Neural progenitor cell (in vitro differentiated cells): ENCODE results near the gene RFX3. TPM values are rescaled to one million over a fixed set of nuclear protein-coding genes. Genes with fewer than 3 reads are reported as not detected.

Experiments used
- DNase-seq: peaks from one replicate; pipeline ENCODE4 v3.0.0-alpha.2; 2016; ENCODE audit warnings: low spot score
- H2AFZ ChIP-seq: fragments of 200-600 bp; sonication (generic); replicated peaks from 2 replicates; pipeline ENCODE4 v1.6.1; 2016; ENCODE audit warnings: antibody characterized with exemption
- H3F3A ChIP-seq: fragments of 200-600 bp; sonication (generic); 2 replicates; pipeline ENCODE4 v1.6.1; 2016; ENCODE audit warnings: antibody characterized with exemption, low read depth
- H3K27ac ChIP-seq: fragments of 200-600 bp; sonication (generic); 2 replicates; pipeline ENCODE4 v1.5.1; 2016; ENCODE audit warnings: mild to moderate bottlenecking
- H3K27me3 ChIP-seq: fragments of 200-600 bp; sonication (generic); 2 replicates; pipeline ENCODE4 v1.6.1; 2016; ENCODE audit warnings: mild to moderate bottlenecking, moderate library complexity
- H3K36me3 ChIP-seq: fragments of 200-600 bp; sonication (generic); 2 replicates; pipeline ENCODE4 v1.5.1; 2016
- H3K4me1 ChIP-seq: fragments of 200-600 bp; sonication (generic); 2 replicates; pipeline ENCODE4 v1.6.1; 2016; ENCODE audit warnings: mixed run types
- H3K4me2 ChIP-seq: fragments of 200-600 bp; sonication (generic); 2 replicates; pipeline ENCODE4 v1.6.1; 2016
- H3K4me3 ChIP-seq: fragments of 200-600 bp; sonication (generic); 2 replicates; pipeline ENCODE4 v1.5.1; 2016
- H3K79me2 ChIP-seq: fragments of 200-600 bp; sonication (generic); 2 replicates; pipeline ENCODE4 v1.6.1; 2016; ENCODE audit warnings: low read depth
- H3K9ac ChIP-seq: fragments of 200-600 bp; sonication (generic); 2 replicates; pipeline ENCODE4 v1.6.1; 2016
- H3K9me3 ChIP-seq: fragments of 200-600 bp; sonication (generic); 2 replicates; pipeline ENCODE4 v1.5.1; 2016; ENCODE audit warnings: low read depth
- H4K20me1 ChIP-seq: fragments of 200-600 bp; sonication (generic); 2 replicates; pipeline ENCODE4 v1.6.1; 2016; ENCODE audit warnings: low read depth
- H3K27ac Mint-ChIP-seq: 3 replicates; pipeline ENCODE4 v1.8.0; 2021; ENCODE audit warnings: mixed read lengths
- H3K27me3 Mint-ChIP-seq: 2 replicates; pipeline ENCODE4 v1.8.0; 2022; ENCODE audit warnings: low read depth, mild to moderate bottlenecking, inconsistent platforms, moderate library complexity, mixed read lengths; ENCODE audit not compliant: insufficient read depth
- H3K36me3 Mint-ChIP-seq: 3 replicates; pipeline ENCODE4 v1.8.0; 2021; ENCODE audit warnings: mixed read lengths
- H3K4me1 Mint-ChIP-seq: 3 replicates; pipeline ENCODE4 v1.8.0; 2021; ENCODE audit warnings: mixed read lengths
- H3K4me3 Mint-ChIP-seq: 3 replicates; pipeline ENCODE4 v1.8.0; 2021; ENCODE audit warnings: mild to moderate bottlenecking, moderate library complexity, mixed read lengths
- H3K9me3 Mint-ChIP-seq: 3 replicates; pipeline ENCODE4 v1.8.0; 2020; ENCODE audit warnings: mixed read lengths
- CTCF ChIP-seq: fragments of 200-600 bp; sonication (generic); IDR thresholded peaks from 2 replicates; pipeline ENCODE4 v1.5.1; 2017; ENCODE audit warnings: antibody characterized with exemption, mild to moderate bottlenecking
- EZH2 ChIP-seq: fragments of 200-600 bp; sonication (generic); IDR thresholded peaks from 2 replicates; pipeline ENCODE4 v1.6.1; 2017; ENCODE audit warnings: antibody characterized with exemption, mild to moderate bottlenecking, moderate library complexity
- EZH2phosphoT487 ChIP-seq: fragments of 200-600 bp; sonication (generic); IDR thresholded peaks from 2 replicates; pipeline ENCODE4 v1.6.1; 2017; ENCODE audit warnings: antibody characterized with exemption
- total RNA-seq: library from RNA; depleted of rRNA; stranded (reverse); fragments of >200 nt; gene quantifications from 2 replicates; pipeline ENCODE4 v1.2.3, GENCODE V29; 2015; ENCODE audit warnings: low replicate concordance

Gene RFX3
- total RNA-seq, 1 donor from 2014 or later, result 39.6 TPM

GRCh38 chr9:3458806-3459475 is 66.9 kb downstream of the RFX3 start:
- Histone ChIP-seq H3K4me1 (peaks cover 12% of the 10 kb centered on the region), H3K9me3 (no peaks in the 10 kb centered on the region), H3K27me3 (no peaks in the 10 kb centered on the region), H4K20me1 (no peaks in the 10 kb centered on the region), H3K79me2 (peaks cover 50% of the 10 kb centered on the region), H3K9ac (no peak overlapping the region), H3K36me3 (peaks cover 5% of the 10 kb centered on the region), H3K4me2 (no peak overlapping the region), H3K4me3 (no peak overlapping the region), H2AFZ (no peak overlapping the region), H3K27ac (no peak overlapping the region), H3F3A (no peaks in the 10 kb centered on the region)
- H3K27me3 Mint-ChIP-seq, result no peaks in the 10 kb centered on the region
- H3K27ac Mint-ChIP-seq, result no peak overlapping the region
- no peaks in the 10 kb centered on the region for H3K4me1 Mint-ChIP-seq
- no peak for DNase-seq
- TF ChIP-seq EZH2 (no peak), CTCF (no peak), EZH2phosphoT487 (no peak)
- H3K36me3 Mint-ChIP-seq, result peaks cover 32% of the 10 kb centered on the region
- H3K4me3 Mint-ChIP-seq, result no peak overlapping the region
- H3K9me3 Mint-ChIP-seq, result peaks cover 19% of the 10 kb centered on the region

- no peaks in the 10 kb centered on the region for H3K4me1 Mint-ChIP-seq
- H3K36me3 Mint-ChIP-seq, result peaks cover 26% of the 10 kb centered on the region
- Histone ChIP-seq H3K36me3 (no peaks in the 10 kb centered on the region), H3K79me2 (peaks cover 36% of the 10 kb centered on the region), H2AFZ (no peak overlapping the region), H3K4me3 (no peak overlapping the region), H3K27ac (no peak overlapping the region), H3K9me3 (no peaks in the 10 kb centered on the region), H3K4me2 (no peak overlapping the region), H3K9ac (no peak overlapping the region), H4K20me1 (no peaks in the 10 kb centered on the region), H3K27me3 (no peaks in the 10 kb centered on the region), H3F3A (no peaks in the 10 kb centered on the region), H3K4me1 (peaks cover 12% of the 10 kb centered on the region)
- H3K9me3 Mint-ChIP-seq, result peaks cover 9% of the 10 kb centered on the region
- no peak overlapping the region for H3K27ac Mint-ChIP-seq
- no peak for TF ChIP-seq EZH2
- TF ChIP-seq CTCF, result no peak
- no peak for TF ChIP-seq EZH2phosphoT487
- DNase-seq, result no peak
- H3K4me3 Mint-ChIP-seq, result no peak overlapping the region
- H3K27me3 Mint-ChIP-seq, result no peaks in the 10 kb centered on the region
Observed at GRCh38 chr9:3457175-3457574, 68.6 kb downstream of the RFX3 start.

GRCh38 chr9:3455717-3456116 is 70.1 kb downstream of the RFX3 start:
- H3K9me3 ChIP-seq, result no peaks in the 10 kb centered on the region
- H3K4me2 ChIP-seq, result no peak overlapping the region
- peaks cover 12% of the 10 kb centered on the region for H3K4me1 ChIP-seq
- Mint-ChIP-seq H3K4me1 (no peaks in the 10 kb centered on the region), H3K27ac (no peak overlapping the region), H3K4me3 (no peak overlapping the region), H3K27me3 (no peaks in the 10 kb centered on the region), H3K36me3 (peaks cover 32% of the 10 kb centered on the region), H3K9me3 (peaks cover 5% of the 10 kb centered on the region)
- no peaks in the 10 kb centered on the region for H3F3A ChIP-seq
- H2AFZ ChIP-seq, result no peak overlapping the region
- peaks cover 33% of the 10 kb centered on the region for H3K79me2 ChIP-seq
- no peak overlapping the region for H3K27ac ChIP-seq
- TF ChIP-seq EZH2phosphoT487, result no peak
- TF ChIP-seq CTCF, result no peak
- no peak for TF ChIP-seq EZH2
- no peaks in the 10 kb centered on the region for H3K36me3 ChIP-seq
- no peaks in the 10 kb centered on the region for H4K20me1 ChIP-seq
- H3K4me3 ChIP-seq, result no peak overlapping the region
- H3K9ac ChIP-seq, result no peak overlapping the region
- DNase-seq, result no peak
- no peaks in the 10 kb centered on the region for H3K27me3 ChIP-seq
